Hepatocyte (in vitro differentiated cells): Measurements from ENCODE around the gene DENND1A. TPM values are rescaled to one million over a fixed set of nuclear protein-coding genes. Genes with fewer than 3 reads are reported as not detected.

Experiments
- DNase-seq: peaks from one replicate; pipeline ENCODE4 v3.0.0-alpha.2; 2016; ENCODE audit warnings: low spot score
- H2AFZ ChIP-seq: fragments of 200-600 bp; sonication (generic); 2 replicates; pipeline ENCODE4 v1.6.0; 2016; ENCODE audit warnings: antibody characterized with exemption, mild to moderate bottlenecking
- H3K27ac ChIP-seq: fragments of 200-600 bp; sonication (generic); 2 replicates; pipeline ENCODE4 v1.5.1; 2016; ENCODE audit warnings: mild to moderate bottlenecking
- H3K27me3 ChIP-seq: fragments of 200-600 bp; sonication (generic); 2 replicates; pipeline ENCODE4 v1.6.1; 2016
- H3K36me3 ChIP-seq: fragments of 200-600 bp; sonication (generic); replicated peaks from 2 replicates; pipeline ENCODE4 v1.5.1; 2016; ENCODE audit warnings: low read depth; ENCODE audit not compliant: insufficient read depth
- H3K4me1 ChIP-seq: fragments of 200-600 bp; sonication (generic); 2 replicates; pipeline ENCODE4 v1.5.1; 2016; ENCODE audit warnings: mild to moderate bottlenecking, moderate library complexity; ENCODE audit not compliant: insufficient read depth
- H3K4me2 ChIP-seq: fragments of 200-600 bp; sonication (generic); 2 replicates; pipeline ENCODE4 v1.6.0; 2016
- H3K4me3 ChIP-seq: fragments of 200-600 bp; sonication (generic); 2 replicates; pipeline ENCODE4 v1.5.1; 2016; ENCODE audit warnings: mild to moderate bottlenecking
- H3K79me2 ChIP-seq: fragments of 200-600 bp; sonication (generic); 2 replicates; pipeline ENCODE4 v1.6.0; 2017; ENCODE audit warnings: mild to moderate bottlenecking
- H3K9me2 ChIP-seq: fragments of 200-600 bp; sonication (generic); replicated peaks from 2 replicates; pipeline ENCODE4 v1.6.0; 2017; ENCODE audit warnings: mild to moderate bottlenecking; ENCODE audit not compliant: insufficient read depth
- H3K9me3 ChIP-seq: fragments of 200-600 bp; sonication (generic); 2 replicates; pipeline ENCODE4 v1.5.1; 2016; ENCODE audit warnings: low read depth, mild to moderate bottlenecking
- H4K20me1 ChIP-seq: fragments of 200-600 bp; sonication (generic); 2 replicates; pipeline ENCODE4 v1.6.0; 2016; ENCODE audit warnings: mild to moderate bottlenecking; ENCODE audit not compliant: insufficient read depth, poor library complexity, severe bottlenecking
- EZH2 ChIP-seq: fragments of 200-600 bp; sonication (generic); IDR thresholded peaks from 2 replicates; pipeline ENCODE4 v1.6.1; 2016; ENCODE audit warnings: antibody characterized with exemption, mild to moderate bottlenecking, borderline replicate concordance
- EZH2phosphoT487 ChIP-seq: fragments of 200-600 bp; sonication (generic); IDR thresholded peaks from one replicate; pipeline ENCODE4 v1.6.1; 2018; ENCODE audit warnings: antibody characterized with exemption, mild to moderate bottlenecking, low read depth, moderate library complexity; ENCODE audit not compliant: unreplicated experiment, severe bottlenecking
- WGBS: methylation state at CpG from one replicate; pipeline ENCODE4 v1.1.6; 2016; ENCODE audit warnings: low lambda C conversion rate; ENCODE audit errors: missing lambda C conversion rate; 5-methylcytosine and 5-hydroxymethylcytosine counted together
- polyA plus RNA-seq: library from polyadenylated mRNA; unstranded; fragments of >200 nt; fragmentation: Nextera tagmentation; extraction: Ambion mirVana; gene quantifications from 2 replicates; pipeline ENCODE4 v1.2.1, GENCODE V29; 2016
- total RNA-seq: library from RNA; depleted of rRNA; stranded (reverse); fragments of >200 nt; gene quantifications from 2 replicates; pipeline ENCODE4 v1.2.3, GENCODE V29; 2014
- TF ChIP-seq, protein P1 (sequence below): fragments of 200-600 bp; sonication (generic); IDR thresholded peaks from 2 replicates; pipeline ENCODE4 v1.5.1; 2016; ENCODE audit warnings: antibody characterized with exemption, mild to moderate bottlenecking; ENCODE audit not compliant: poor library complexity

The DENND1A gene
- total and polyA plus RNA-seq, 2 experiments from 2014 or later, result 24.0 to 28.9 TPM

DNA sequence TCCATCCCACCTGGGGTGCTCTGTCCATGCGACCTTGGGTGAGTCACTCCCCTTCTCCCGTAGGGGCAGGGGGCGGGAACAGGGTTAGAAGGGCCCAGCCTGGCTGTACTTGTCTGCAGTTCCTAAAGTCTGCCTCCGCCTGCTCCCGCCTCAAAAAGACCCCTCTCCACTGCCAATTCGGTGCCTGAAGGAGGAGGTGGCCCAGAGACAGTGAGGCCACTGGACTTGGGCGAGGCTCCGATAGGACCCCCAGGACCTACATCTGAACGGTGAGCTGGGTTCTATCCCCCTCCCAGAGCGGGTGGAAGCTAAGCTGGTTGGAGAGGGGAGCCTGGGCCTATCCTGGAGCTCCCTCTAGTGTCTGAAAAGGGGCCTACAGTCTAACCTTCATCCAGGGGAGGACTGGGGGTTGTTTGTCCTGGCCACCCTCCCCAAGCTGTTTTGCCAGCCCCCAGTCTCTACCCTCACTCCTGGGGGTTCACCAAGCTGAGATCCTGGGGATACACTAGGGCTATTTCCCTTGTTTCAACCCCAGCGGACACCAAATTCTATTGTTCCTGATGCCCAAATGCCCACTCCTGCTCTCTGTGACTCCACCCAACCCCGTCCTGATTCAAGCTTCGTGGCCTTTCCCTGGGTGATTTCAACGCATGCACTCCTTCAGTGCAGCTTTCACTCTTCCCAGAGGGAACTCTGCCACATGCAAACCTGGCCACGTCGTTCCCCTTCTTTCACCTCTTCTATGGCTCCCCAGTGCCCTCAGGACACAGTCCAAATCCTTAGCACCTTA lies 580.0 kb downstream of the DENND1A start:
- H3K36me3 ChIP-seq, result no peaks in the 10 kb centered on the region
- peak overlapping the region; percentile 67 for H3K4me2 ChIP-seq
- no peak overlapping the region for H2AFZ ChIP-seq
- peaks cover 9% of the 10 kb centered on the region for H3K4me1 ChIP-seq
- H3K4me3 ChIP-seq, result no peak overlapping the region
- DNase-seq, result peak; percentile 81
- no peaks in the 10 kb centered on the region for H3K79me2 ChIP-seq
- 30% methylated on average over 14 of the region's 16 CpGs for WGBS
- TF ChIP-seq, protein P1, sequence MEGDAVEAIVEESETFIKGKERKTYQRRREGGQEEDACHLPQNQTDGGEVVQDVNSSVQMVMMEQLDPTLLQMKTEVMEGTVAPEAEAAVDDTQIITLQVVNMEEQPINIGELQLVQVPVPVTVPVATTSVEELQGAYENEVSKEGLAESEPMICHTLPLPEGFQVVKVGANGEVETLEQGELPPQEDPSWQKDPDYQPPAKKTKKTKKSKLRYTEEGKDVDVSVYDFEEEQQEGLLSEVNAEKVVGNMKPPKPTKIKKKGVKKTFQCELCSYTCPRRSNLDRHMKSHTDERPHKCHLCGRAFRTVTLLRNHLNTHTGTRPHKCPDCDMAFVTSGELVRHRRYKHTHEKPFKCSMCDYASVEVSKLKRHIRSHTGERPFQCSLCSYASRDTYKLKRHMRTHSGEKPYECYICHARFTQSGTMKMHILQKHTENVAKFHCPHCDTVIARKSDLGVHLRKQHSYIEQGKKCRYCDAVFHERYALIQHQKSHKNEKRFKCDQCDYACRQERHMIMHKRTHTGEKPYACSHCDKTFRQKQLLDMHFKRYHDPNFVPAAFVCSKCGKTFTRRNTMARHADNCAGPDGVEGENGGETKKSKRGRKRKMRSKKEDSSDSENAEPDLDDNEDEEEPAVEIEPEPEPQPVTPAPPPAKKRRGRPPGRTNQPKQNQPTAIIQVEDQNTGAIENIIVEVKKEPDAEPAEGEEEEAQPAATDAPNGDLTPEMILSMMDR, result peak; percentile 88
- TF ChIP-seq EZH2 (no peak), EZH2phosphoT487 (no peak)
- no peaks in the 10 kb centered on the region for H3K9me2 ChIP-seq
- H3K9me3 ChIP-seq, result no peaks in the 10 kb centered on the region
- H3K27me3 ChIP-seq, result no peaks in the 10 kb centered on the region
- no peaks in the 10 kb centered on the region for H4K20me1 ChIP-seq
- no peak overlapping the region for H3K27ac ChIP-seq

DNA sequence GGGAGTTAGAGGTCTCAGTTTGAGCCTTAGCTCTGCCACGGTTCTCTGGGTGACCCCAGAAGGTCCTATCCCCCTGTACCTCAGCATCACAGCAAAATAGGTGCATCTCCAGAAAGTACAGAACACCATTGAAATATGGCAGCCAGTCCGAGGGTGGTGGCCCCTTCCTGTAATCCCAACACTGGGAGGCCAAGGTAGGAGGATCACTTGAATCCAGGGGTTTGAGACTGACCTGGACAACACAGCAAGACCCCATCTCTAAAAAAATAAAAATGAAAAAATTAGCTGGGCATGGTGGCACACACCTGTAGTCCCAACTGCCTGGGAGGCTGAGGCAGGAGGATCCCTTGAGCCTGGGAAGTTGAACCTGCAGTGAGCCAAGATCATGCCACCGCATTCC lies 580.9 kb downstream of the DENND1A start:
- H3K4me1 ChIP-seq, result peaks cover 9% of the 10 kb centered on the region
- H3K27ac ChIP-seq, result no peak overlapping the region
- H3K9me2 ChIP-seq, result no peaks in the 10 kb centered on the region
- no peaks in the 10 kb centered on the region for H3K27me3 ChIP-seq
- no peaks in the 10 kb centered on the region for H3K79me2 ChIP-seq
- no peak for DNase-seq
- H3K9me3 ChIP-seq, result no peaks in the 10 kb centered on the region
- H3K36me3 ChIP-seq, result no peaks in the 10 kb centered on the region
- no peak overlapping the region for H3K4me2 ChIP-seq
- WGBS, result 69% methylated on average over 3 of the region's 3 CpGs
- no peak overlapping the region for H2AFZ ChIP-seq
- H4K20me1 ChIP-seq, result no peaks in the 10 kb centered on the region
- TF ChIP-seq EZH2 (no peak), EZH2phosphoT487 (no peak)
- TF ChIP-seq, protein P1, result no peak
- no peak overlapping the region for H3K4me3 ChIP-seq

DNA sequence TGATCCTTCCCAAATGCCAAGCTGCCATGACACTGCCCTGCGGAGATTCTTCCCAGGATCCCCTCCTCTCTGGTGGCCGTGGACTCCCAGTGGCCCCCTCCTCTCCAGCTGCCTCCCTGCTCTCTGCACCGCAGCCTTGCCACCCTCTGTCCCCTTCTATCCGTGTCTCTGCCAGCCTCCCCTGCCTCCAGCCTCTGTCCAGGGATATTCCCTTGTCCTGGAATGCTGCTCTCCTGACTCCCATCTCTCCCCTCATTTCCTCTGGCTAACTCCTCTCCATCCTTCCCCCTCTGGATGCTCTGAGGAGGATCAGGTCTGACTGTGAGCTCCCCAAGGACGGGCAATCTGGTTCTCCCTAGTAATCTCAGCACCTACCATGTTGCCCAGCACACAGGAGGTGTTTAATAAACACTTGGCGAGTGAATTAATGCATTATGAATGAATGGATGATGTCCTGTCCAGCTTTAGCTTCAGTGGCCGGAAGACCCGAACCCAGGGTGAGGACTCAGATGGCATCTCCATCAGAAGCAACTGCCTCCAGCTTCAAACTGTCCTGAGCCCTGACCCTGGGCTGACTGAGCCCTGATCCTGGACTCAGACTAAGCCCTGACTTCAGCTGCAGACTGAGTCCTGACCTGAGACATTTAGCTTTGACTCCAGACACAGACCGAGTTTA lies 581.5 kb downstream of the DENND1A start:
- TF ChIP-seq EZH2, result no peak
- TF ChIP-seq EZH2phosphoT487, result no peak
- TF ChIP-seq, protein P1, result no peak
- Histone ChIP-seq H3K4me2 (no peak overlapping the region), H2AFZ (no peak overlapping the region), H3K27me3 (no peaks in the 10 kb centered on the region), H3K4me3 (no peak overlapping the region), H4K20me1 (no peaks in the 10 kb centered on the region), H3K4me1 (peaks cover 9% of the 10 kb centered on the region), H3K27ac (no peak overlapping the region), H3K36me3 (no peaks in the 10 kb centered on the region), H3K9me2 (no peaks in the 10 kb centered on the region), H3K79me2 (no peaks in the 10 kb centered on the region), H3K9me3 (no peaks in the 10 kb centered on the region)
- DNase-seq, result no peak
- 64% methylated on average over 9 of the region's 9 CpGs for WGBS
